ENCODE data around the gene CYP8B1.

- no peak for TF ChIP-seq RAD21 (IDR thresholded peaks at IDR 0.05 in 1 of 2, conservative IDR thresholded peaks at IDR 0.05 in 1 of 2; ENCODE audit: low read depth in 2 of 2, low read length in 2 of 2)
- no peak for TF ChIP-seq NRF1 (IDR thresholded peaks at IDR 0.05; ENCODE audit: low read depth, low read length)
- TF ChIP-seq, protein P1, sequence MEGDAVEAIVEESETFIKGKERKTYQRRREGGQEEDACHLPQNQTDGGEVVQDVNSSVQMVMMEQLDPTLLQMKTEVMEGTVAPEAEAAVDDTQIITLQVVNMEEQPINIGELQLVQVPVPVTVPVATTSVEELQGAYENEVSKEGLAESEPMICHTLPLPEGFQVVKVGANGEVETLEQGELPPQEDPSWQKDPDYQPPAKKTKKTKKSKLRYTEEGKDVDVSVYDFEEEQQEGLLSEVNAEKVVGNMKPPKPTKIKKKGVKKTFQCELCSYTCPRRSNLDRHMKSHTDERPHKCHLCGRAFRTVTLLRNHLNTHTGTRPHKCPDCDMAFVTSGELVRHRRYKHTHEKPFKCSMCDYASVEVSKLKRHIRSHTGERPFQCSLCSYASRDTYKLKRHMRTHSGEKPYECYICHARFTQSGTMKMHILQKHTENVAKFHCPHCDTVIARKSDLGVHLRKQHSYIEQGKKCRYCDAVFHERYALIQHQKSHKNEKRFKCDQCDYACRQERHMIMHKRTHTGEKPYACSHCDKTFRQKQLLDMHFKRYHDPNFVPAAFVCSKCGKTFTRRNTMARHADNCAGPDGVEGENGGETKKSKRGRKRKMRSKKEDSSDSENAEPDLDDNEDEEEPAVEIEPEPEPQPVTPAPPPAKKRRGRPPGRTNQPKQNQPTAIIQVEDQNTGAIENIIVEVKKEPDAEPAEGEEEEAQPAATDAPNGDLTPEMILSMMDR (IDR thresholded peaks at IDR 0.05; ENCODE audit: control extremely low read depth in 1 of 3, insufficient read depth in 1 of 3, low read depth in 1 of 3, low read length in 3 of 3) = no peak
- no peak for TF ChIP-seq CREB1 (IDR thresholded peaks at IDR 0.05)
- no peak for TF ChIP-seq YY1 (IDR thresholded peaks at IDR 0.05; ENCODE audit: low read depth, low read length)
- no peak for TF ChIP-seq TAF1 (IDR thresholded peaks at IDR 0.05; ENCODE audit: low read depth, low read length)
- no peak for TF ChIP-seq MAFK (IDR thresholded peaks at IDR 0.05; ENCODE audit: low read depth, low read length)
- TF ChIP-seq, protein P2, sequence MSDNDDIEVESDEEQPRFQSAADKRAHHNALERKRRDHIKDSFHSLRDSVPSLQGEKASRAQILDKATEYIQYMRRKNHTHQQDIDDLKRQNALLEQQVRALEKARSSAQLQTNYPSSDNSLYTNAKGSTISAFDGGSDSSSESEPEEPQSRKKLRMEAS (IDR thresholded peaks at IDR 0.05) = no peak
- TF ChIP-seq EP300 (IDR thresholded peaks at IDR 0.05; ENCODE audit: borderline replicate concordance in 1 of 2, low read depth in 2 of 2, low read length in 2 of 2) = no peak
Observed at GRCh38 chr3:42911551-42911950, 35.9 kb upstream of the CYP8B1 start.

Data from H1 (cell line).